ENCODE measurements around the gene OLFML2A. TPM values are rescaled to one million over a fixed set of nuclear protein-coding genes. Genes with fewer than 3 reads are reported as not detected.

Gene OLFML2A
- total RNA-seq, 6 donors from 2014 or later, result 4.2 to 35.6 (median 12.2) TPM

- H3K4me3 ChIP-seq, result no peak overlapping the region
- no peaks in the 10 kb centered on the region for H3K36me3 ChIP-seq
- no peaks in the 10 kb centered on the region for H3K9me3 ChIP-seq
- H3K27ac ChIP-seq, result peak overlapping the region in 2 of 4 donors; percentile 16 to 18
- H3K27me3 ChIP-seq, result no peaks in the 10 kb centered on the region
- TF ChIP-seq EP300 (IDR thresholded peaks at IDR 0.05), result no peak
- no peak for TF ChIP-seq POLR2A (IDR thresholded peaks at IDR 0.05)
- TF ChIP-seq POLR2AphosphoS5 (IDR thresholded peaks at IDR 0.05), result no peak
- no peak for TF ChIP-seq CTCF (IDR thresholded peaks at IDR 0.05)
- peaks cover 0 to 13% (median 9%) of the 10 kb centered on the region in 4 donors for H3K4me1 ChIP-seq
- 70 to 83% methylated on average over 2 of the region's 2 CpGs for WGBS, 2 donors
- DNase-seq, result no peak
- ATAC-seq (ENCODE audit: low FRiP score in 2 of 2), result no peak
These were observed 17.6 kb upstream of the OLFML2A start for GRCh38 chr9:124759327-124759726.

GRCh38 chr9:124760719-124761118 is 16.2 kb upstream of the OLFML2A start:
- H3K4me1 ChIP-seq, result peaks cover 0 to 13% (median 9%) of the 10 kb centered on the region in 4 donors
- no peaks in the 10 kb centered on the region for H3K27me3 ChIP-seq
- DNase-seq, result no peak
- TF ChIP-seq CTCF (IDR thresholded peaks at IDR 0.05) (no peak), POLR2A (IDR thresholded peaks at IDR 0.05) (no peak), POLR2AphosphoS5 (IDR thresholded peaks at IDR 0.05) (no peak)
- no peaks in the 10 kb centered on the region for H3K36me3 ChIP-seq
- no peak for ATAC-seq (ENCODE audit: low FRiP score in 2 of 2)
- 95 to 97% methylated on average over 2 of the region's 2 CpGs for WGBS, 2 donors
- no peak overlapping the region for H3K27ac ChIP-seq
- no peaks in the 10 kb centered on the region for H3K9me3 ChIP-seq
- H3K4me3 ChIP-seq, result no peak overlapping the region

GRCh38 chr9:124761196-124761595 is 15.7 kb upstream of the OLFML2A start:
- H3K27me3 ChIP-seq, result no peaks in the 10 kb centered on the region
- H3K4me1 ChIP-seq, result peaks cover 0 to 13% (median 9%) of the 10 kb centered on the region in 4 donors
- no peak overlapping the region for H3K4me3 ChIP-seq
- H3K36me3 ChIP-seq, result no peaks in the 10 kb centered on the region
- 64 to 79% methylated on average over 2 of the region's 2 CpGs for WGBS, 2 donors
- no peak for ATAC-seq (ENCODE audit: low FRiP score in 2 of 2)
- H3K27ac ChIP-seq, result no peak overlapping the region
- DNase-seq, result no peak
- H3K9me3 ChIP-seq, result no peaks in the 10 kb centered on the region
- TF ChIP-seq EP300 (IDR thresholded peaks at IDR 0.05) (no peak), POLR2A (IDR thresholded peaks at IDR 0.05) (no peak), POLR2AphosphoS5 (IDR thresholded peaks at IDR 0.05) (no peak), CTCF (IDR thresholded peaks at IDR 0.05) (no peak)

- no peak for TF ChIP-seq EP300 (IDR thresholded peaks at IDR 0.05)
- no peak for TF ChIP-seq POLR2A (IDR thresholded peaks at IDR 0.05)
- 82 to 86% methylated on average over 3 of the region's 3 CpGs for WGBS, 2 donors
- H3K4me1 ChIP-seq, result peaks cover 0 to 16% (median 9%) of the 10 kb centered on the region in 4 donors
- DNase-seq (no peak), ATAC-seq (ENCODE audit: low FRiP score in 2 of 2) (no peak)
- H3K27me3 ChIP-seq, result no peaks in the 10 kb centered on the region
- H3K27ac ChIP-seq, result no peak overlapping the region
- H3K9me3 ChIP-seq, result no peaks in the 10 kb centered on the region
- H3K4me3 ChIP-seq, result no peak overlapping the region
- no peaks in the 10 kb centered on the region for H3K36me3 ChIP-seq
These were observed 15.2 kb upstream of the OLFML2A start for GRCh38 chr9:124761710-124762109.

GRCh38 chr9:124762633-124763032 is 14.3 kb upstream of the OLFML2A start:
- H3K27ac ChIP-seq, result no peak overlapping the region
- peaks cover 0 to 14% (median 7%) of the 10 kb centered on the region in 4 donors for H3K4me1 ChIP-seq
- DNase-seq (no peak), ATAC-seq (ENCODE audit: low FRiP score in 2 of 2) (no peak)
- WGBS, 2 donors, result 76 to 87% methylated on average over 3 of the region's 3 CpGs
- no peaks in the 10 kb centered on the region for H3K36me3 ChIP-seq
- TF ChIP-seq POLR2AphosphoS5 (IDR thresholded peaks at IDR 0.05), result no peak
- TF ChIP-seq EP300 (IDR thresholded peaks at IDR 0.05), result no peak
- no peak for TF ChIP-seq POLR2A (IDR thresholded peaks at IDR 0.05)
- no peaks in the 10 kb centered on the region for H3K9me3 ChIP-seq
- H3K4me3 ChIP-seq, result no peak overlapping the region
- H3K27me3 ChIP-seq, result no peaks in the 10 kb centered on the region

GRCh38 chr9:124764774-124765438 is 12.0 kb upstream of the OLFML2A start:
- no peak overlapping the region for H3K4me3 ChIP-seq
- no peaks in the 10 kb centered on the region for H3K9me3 ChIP-seq
- 58 to 67% methylated on average over 6 of the region's 6 CpGs for WGBS, 2 donors
- no peak for TF ChIP-seq EP300 (IDR thresholded peaks at IDR 0.05)
- peak in 4 of 6 experiments; percentile 12 to 29 (median 16) for TF ChIP-seq CTCF (IDR thresholded peaks at IDR 0.05)
- DNase-seq (no peak), ATAC-seq (ENCODE audit: low FRiP score in 2 of 2) (peak in 1 of 2 donors; percentile 34)
- H3K27ac ChIP-seq, result peak overlapping the region in 1 of 4 donors; percentile 18
- peaks cover 6 to 15% (median 9%) of the 10 kb centered on the region in 4 donors for H3K4me1 ChIP-seq
- H3K36me3 ChIP-seq, result no peaks in the 10 kb centered on the region
- peaks cover 0 to under 1% (median 0%) of the 10 kb centered on the region in 4 donors for H3K27me3 ChIP-seq

All from upper lobe of left lung (tissue), 6 donors.